Upper lobe of right lung (tissue), 1 donor: ENCODE results near the gene TPI1. TPM values are rescaled to one million over a fixed set of nuclear protein-coding genes. Genes with fewer than 3 reads are reported as not detected.

ENCODE experiments used
- ATAC-seq: fragments of 200-7000 bp; cut with Tn5 transposase; one replicate; pipeline ENCODE4 v1.9.1; 2020; ENCODE audit warnings: mild to moderate bottlenecking, moderate library complexity
- DNase-seq: peaks from one replicate; pipeline ENCODE4 v3.0.0-alpha.2; 2020
- H3K27ac ChIP-seq: fragments of 200-600 bp; one replicate; pipeline ENCODE4 v1.8.0; 2022
- H3K27me3 ChIP-seq: fragments of 200-600 bp; one replicate; pipeline ENCODE4 v1.8.0; 2022; ENCODE audit warnings: mild to moderate bottlenecking
- H3K36me3 ChIP-seq: fragments of 200-600 bp; one replicate; pipeline ENCODE4 v1.8.0; 2022
- H3K4me1 ChIP-seq: fragments of 200-600 bp; one replicate; pipeline ENCODE4 v1.8.0; 2022
- H3K4me3 ChIP-seq: fragments of 200-600 bp; one replicate; pipeline ENCODE4 v1.8.0; 2022; ENCODE audit warnings: mild to moderate bottlenecking
- H3K9me3 ChIP-seq: fragments of 200-600 bp; one replicate; pipeline ENCODE4 v1.8.0; 2022
- CTCF ChIP-seq: fragments of 200-600 bp; IDR thresholded peaks from one replicate; pipeline ENCODE4 v1.8.0; 2022; ENCODE audit warnings: antibody characterized with exemption
- intact Hi-C: fragments of 100-400 bp; cut with DNase I; formaldehyde crosslinking; loops from one replicate; pipeline ENCODE4 v1.11.0; 2022
- total RNA-seq: library from RNA; stranded (reverse); fragmentation: NEBNext Ultra II Directional; extraction: Animal tissue kit (Norgen Biotek cat#: 25700); gene quantifications from one replicate; pipeline ENCODE4 v1.2.1, GENCODE V29; 2021
- donor health status: DM: no; HTN: yes; CAD: no; lungs with severe emphysema.

TPI1 gene
- total RNA-seq, 1 donor from 2014 or later, result 280 TPM

DNA sequence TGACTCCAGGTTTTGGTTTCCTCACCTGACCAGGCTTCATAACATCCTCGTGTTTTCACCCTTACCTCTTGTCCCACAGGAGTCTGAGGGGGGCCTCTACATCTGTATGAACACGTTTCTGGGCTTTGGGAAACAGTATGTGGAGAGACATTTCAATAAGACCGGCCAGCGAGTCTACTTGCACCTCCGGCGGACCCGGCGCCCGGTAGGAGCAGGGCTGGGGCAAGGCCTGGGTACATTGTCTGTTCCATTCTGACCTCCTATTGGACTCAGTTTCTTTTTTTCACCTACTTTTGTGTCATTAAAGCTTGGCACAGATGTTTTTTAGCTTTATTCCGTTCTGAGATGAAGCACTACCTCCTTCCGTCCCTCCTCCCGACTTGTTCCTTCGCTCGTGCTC is 12.0 kb upstream of the TPI1 start:
- Histone ChIP-seq H3K9me3 (no peaks in the 10 kb centered on the region), H3K27ac (no peak overlapping the region), H3K4me1 (peaks cover 9% of the 10 kb centered on the region), H3K4me3 (no peak overlapping the region), H3K36me3 (peaks cover 56% of the 10 kb centered on the region), H3K27me3 (no peaks in the 10 kb centered on the region)
- intact Hi-C loops, result no loop called here
- no peak for TF ChIP-seq CTCF
- ATAC-seq (no peak), DNase-seq (no peak)

DNA sequence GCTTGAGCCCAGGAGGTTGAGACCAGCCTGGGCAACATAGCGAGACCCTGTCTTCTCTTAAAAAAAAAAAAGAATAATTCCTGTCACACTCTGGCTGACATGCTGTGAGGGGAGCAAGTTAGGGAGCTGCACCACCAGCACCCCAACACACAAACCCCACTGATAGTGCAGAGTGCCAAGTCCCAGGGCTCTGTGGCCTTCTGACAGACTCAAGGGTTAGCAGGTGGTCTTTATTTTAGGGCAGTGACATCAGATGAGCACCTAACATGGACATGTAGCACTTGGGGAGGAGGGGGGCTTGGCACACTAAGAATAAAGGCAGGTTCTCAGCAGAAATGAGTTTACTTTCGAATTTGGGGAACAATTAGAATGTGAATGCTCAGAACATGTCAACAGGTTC is 8.5 kb upstream of the TPI1 start:
- H3K4me3 ChIP-seq, result no peak overlapping the region
- no peaks in the 10 kb centered on the region for H3K27me3 ChIP-seq
- H3K27ac ChIP-seq, result no peak overlapping the region
- no peaks in the 10 kb centered on the region for H3K4me1 ChIP-seq
- intact Hi-C loops, result no loop called here
- ATAC-seq (no peak), DNase-seq (no peak)
- TF ChIP-seq CTCF, result no peak
- H3K36me3 ChIP-seq, result peaks cover 90% of the 10 kb centered on the region
- no peaks in the 10 kb centered on the region for H3K9me3 ChIP-seq

DNA sequence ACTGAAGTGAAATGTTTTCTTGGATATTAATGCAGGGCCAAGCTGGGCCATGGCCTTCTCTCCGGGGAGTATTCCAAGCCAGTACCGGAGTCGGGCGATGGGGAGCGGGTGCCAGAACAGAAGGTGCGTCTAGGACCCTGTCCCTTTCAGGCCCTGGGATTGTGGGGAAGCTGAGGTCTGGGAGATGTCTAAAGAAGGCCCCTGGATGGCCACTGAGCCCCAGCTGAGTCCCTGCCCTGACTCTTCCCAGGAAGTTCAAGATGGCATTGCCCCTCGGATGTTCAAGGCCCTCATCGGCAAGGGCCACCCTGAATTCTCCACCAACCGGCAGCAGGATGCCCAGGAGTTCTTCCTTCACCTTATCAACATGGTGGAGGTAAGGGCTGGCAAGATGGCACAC is 7.2 kb upstream of the TPI1 start:
- Histone ChIP-seq H3K27ac (no peak overlapping the region), H3K27me3 (no peaks in the 10 kb centered on the region), H3K4me3 (no peak overlapping the region), H3K36me3 (peaks cover 96% of the 10 kb centered on the region), H3K9me3 (no peaks in the 10 kb centered on the region), H3K4me1 (no peaks in the 10 kb centered on the region)
- intact Hi-C loops, result no loop called here
- DNase-seq (no peak), ATAC-seq (no peak)
- TF ChIP-seq CTCF, result no peak

GRCh38 chr12:6860942-6861341 is 6.4 kb upstream of the TPI1 start:
- intact Hi-C loops, result no loop called here
- H3K4me3 ChIP-seq, result no peak overlapping the region
- no peak for TF ChIP-seq CTCF

GRCh38 chr12:6861391-6861790 is 5.9 kb upstream of the TPI1 start:
- no peak for TF ChIP-seq CTCF
- no peak overlapping the region for H3K27ac ChIP-seq
- H3K4me1 ChIP-seq, result no peaks in the 10 kb centered on the region
- no peaks in the 10 kb centered on the region for H3K27me3 ChIP-seq
- no peak overlapping the region for H3K4me3 ChIP-seq
- intact Hi-C loops, result no loop called here
- no peaks in the 10 kb centered on the region for H3K9me3 ChIP-seq
- H3K36me3 ChIP-seq, result peaks cover 85% of the 10 kb centered on the region
- no peak for ATAC-seq
- no peak for DNase-seq

More at GRCh38 chr12:6860942-6861341, 6.4 kb upstream of the TPI1 start:
- H3K27me3 ChIP-seq, result no peaks in the 10 kb centered on the region
- H3K36me3 ChIP-seq, result peaks cover 90% of the 10 kb centered on the region
- DNase-seq, result no peak
- H3K9me3 ChIP-seq, result no peaks in the 10 kb centered on the region
- no peak overlapping the region for H3K27ac ChIP-seq
- ATAC-seq, result no peak
- H3K4me1 ChIP-seq, result no peaks in the 10 kb centered on the region

DNA sequence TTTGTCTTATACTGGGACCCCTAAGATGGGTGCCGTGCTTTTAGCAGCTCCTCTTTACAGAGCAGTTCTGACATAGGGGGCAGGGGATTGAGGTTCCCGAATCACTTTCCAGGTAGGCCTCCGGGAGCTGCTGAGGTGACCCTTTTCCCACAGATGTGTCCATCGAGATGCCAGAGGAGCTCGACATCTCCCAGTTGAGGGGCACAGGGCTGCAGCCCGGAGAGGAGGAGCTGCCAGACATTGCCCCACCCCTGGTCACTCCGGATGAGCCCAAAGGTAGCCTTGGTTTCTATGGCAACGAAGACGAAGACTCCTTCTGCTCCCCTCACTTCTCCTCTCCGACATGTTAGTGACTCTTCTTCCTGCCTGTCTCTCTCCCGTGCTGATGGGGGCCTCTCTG is 4.3 kb upstream of the TPI1 start:
- intact Hi-C loops, result no loop called here
- Histone ChIP-seq H3K27me3 (no peaks in the 10 kb centered on the region), H3K4me3 (no peak overlapping the region), H3K36me3 (peaks cover 69% of the 10 kb centered on the region), H3K4me1 (peaks cover 4% of the 10 kb centered on the region), H3K9me3 (no peaks in the 10 kb centered on the region), H3K27ac (no peak overlapping the region)
- TF ChIP-seq CTCF, result no peak
- no peak for DNase-seq
- no peak for ATAC-seq
